WTC11 (cell line): ENCODE data around the gene CADM4. TPM values are rescaled to one million over a fixed set of nuclear protein-coding genes. Genes with fewer than 3 reads are reported as not detected.

Source experiments
- ATAC-seq: fragments of 200-7000 bp; cut with Tn5 transposase; 2 replicates; pipeline ENCODE4 v1.10.0; 2021; ENCODE audit warnings: mild to moderate bottlenecking, moderate library complexity
- CTCF ChIA-PET: fragments of 300-600 bp; sonication (Branson Sonifier 250); formaldehyde crosslinking; loops from one replicate; lab custom pipeline; 2021; ENCODE audit warnings: antibody characterized with exemption; lab: Charles Lee
- POLR2A ChIA-PET: fragments of 350-600 bp; sonication (Branson Sonifier 250); formaldehyde crosslinking; loops from one replicate; lab custom pipeline; 2021; ENCODE audit warnings: antibody characterized with exemption; lab: Charles Lee
- DNase-seq: peaks from one replicate; pipeline ENCODE4 v3.0.0; 2021; ENCODE audit warnings: low spot score
- H3K27ac Mint-ChIP-seq: 2 replicates; pipeline ENCODE4 v1.8.0; 2021; ENCODE audit warnings: mixed read lengths
- H3K27me3 Mint-ChIP-seq: 2 replicates; pipeline ENCODE4 v1.8.0; 2021; ENCODE audit warnings: low read depth, mild to moderate bottlenecking, moderate library complexity, mixed read lengths
- H3K36me3 Mint-ChIP-seq: 2 replicates; pipeline ENCODE4 v1.8.0; 2021; ENCODE audit warnings: mixed read lengths
- H3K4me1 Mint-ChIP-seq: 2 replicates; pipeline ENCODE4 v1.8.0; 2022; ENCODE audit warnings: mixed read lengths
- H3K4me3 Mint-ChIP-seq: 2 replicates; pipeline ENCODE4 v1.8.0; 2021; ENCODE audit warnings: mild to moderate bottlenecking, moderate library complexity, mixed read lengths
- H3K9me3 Mint-ChIP-seq: 2 replicates; pipeline ENCODE4 v1.8.0; 2021; ENCODE audit warnings: mixed read lengths
- CREM ChIP-seq: sonication (generic); formaldehyde crosslinking; IDR thresholded peaks from 2 replicates; pipeline ENCODE4 v1.8.1; 2022; ENCODE audit warnings: mild to moderate bottlenecking, missing genetic modification reagents, moderate library complexity
- FOXK1 ChIP-seq: sonication (generic); formaldehyde crosslinking; IDR thresholded peaks from 2 replicates; pipeline ENCODE4 v1.8.0; 2022; ENCODE audit warnings: mild to moderate bottlenecking, moderate library complexity, missing genetic modification reagents
- FOXP1 ChIP-seq: sonication (generic); formaldehyde crosslinking; IDR thresholded peaks from 2 replicates; pipeline ENCODE4 v1.8.0; 2022; ENCODE audit warnings: missing genetic modification reagents, mild to moderate bottlenecking, moderate library complexity, borderline replicate concordance
- GABPB1 ChIP-seq: sonication (generic); formaldehyde crosslinking; IDR thresholded peaks from 2 replicates; pipeline ENCODE4 v1.8.1; 2023; ENCODE audit warnings: mild to moderate bottlenecking, missing genetic modification reagents
- GTF2I ChIP-seq: fragments of 250-450 bp; sonication (Bioruptor Pico); conservative IDR thresholded peaks from 2 replicates; pipeline ENCODE4 v1.4.0; 2021; ENCODE audit warnings: mild to moderate bottlenecking
- IRF1 ChIP-seq: sonication (generic); formaldehyde crosslinking; IDR thresholded peaks from 2 replicates; pipeline ENCODE4 v1.8.0; 2023; ENCODE audit warnings: missing genetic modification reagents
- JUN ChIP-seq: sonication (generic); formaldehyde crosslinking; IDR thresholded peaks from 2 replicates; pipeline ENCODE4 v1.8.0; 2023; ENCODE audit warnings: mild to moderate bottlenecking, missing genetic modification reagents
- MAX ChIP-seq: sonication (generic); formaldehyde crosslinking; IDR thresholded peaks from 2 replicates; pipeline ENCODE4 v1.8.0; 2022; ENCODE audit warnings: mild to moderate bottlenecking, missing genetic modification reagents
- MXD4 ChIP-seq: fragments of 250-450 bp; sonication (Bioruptor Pico); IDR thresholded peaks from 2 replicates; pipeline ENCODE4 v1.8.0; 2021; ENCODE audit warnings: mild to moderate bottlenecking, moderate library complexity, borderline replicate concordance
- MYBL2 ChIP-seq: sonication (generic); formaldehyde crosslinking; IDR thresholded peaks from 2 replicates; pipeline ENCODE4 v1.8.1; 2023; ENCODE audit warnings: mild to moderate bottlenecking, moderate library complexity, missing genetic modification reagents
- NFATC4 ChIP-seq: fragments of 250-450 bp; sonication (Bioruptor Pico); IDR thresholded peaks from 2 replicates; pipeline ENCODE4 v1.9.0; 2021; ENCODE audit warnings: mild to moderate bottlenecking
- NFYB ChIP-seq: sonication (generic); formaldehyde crosslinking; conservative IDR thresholded peaks from 2 replicates; pipeline ENCODE4 v1.8.0; 2022; ENCODE audit warnings: low read depth, missing genetic modification reagents
- SMAD3 ChIP-seq: sonication (generic); formaldehyde crosslinking; IDR thresholded peaks from 2 replicates; pipeline ENCODE4 v1.8.0; 2022; ENCODE audit warnings: missing genetic modification reagents, mild to moderate bottlenecking, borderline replicate concordance
- SOX15 ChIP-seq: fragments of 250-450 bp; sonication (Bioruptor Pico); IDR thresholded peaks from 2 replicates; pipeline ENCODE4 v1.9.0; 2021; ENCODE audit warnings: mild to moderate bottlenecking
- SP1 ChIP-seq: sonication (generic); formaldehyde crosslinking; conservative IDR thresholded peaks from 2 replicates; pipeline ENCODE4 v1.8.1; 2022; ENCODE audit warnings: missing genetic modification reagents
- ZNF121 ChIP-seq: sonication (generic); formaldehyde crosslinking; IDR thresholded peaks from 2 replicates; pipeline ENCODE4 v1.8.0; 2023; ENCODE audit warnings: missing genetic modification reagents
- total RNA-seq: library from RNA; stranded (reverse); gene quantifications from 3 replicates; pipeline ENCODE4 v1.2.3, GENCODE V29; 2021
- TF ChIP-seq, protein P1 (sequence below): fragments of 250-450 bp; sonication (Bioruptor Pico); IDR thresholded peaks from 2 replicates; pipeline ENCODE4 v1.8.0; 2021; ENCODE audit warnings: mild to moderate bottlenecking
- TF ChIP-seq, protein P2 (sequence below): sonication (generic); formaldehyde crosslinking; IDR thresholded peaks from 2 replicates; pipeline ENCODE4 v1.8.0; 2023; ENCODE audit warnings: missing genetic modification reagents, mild to moderate bottlenecking, borderline replicate concordance

Gene CADM4
- total RNA-seq, 1 experiment from 2014 or later, result 13.3 TPM

DNA sequence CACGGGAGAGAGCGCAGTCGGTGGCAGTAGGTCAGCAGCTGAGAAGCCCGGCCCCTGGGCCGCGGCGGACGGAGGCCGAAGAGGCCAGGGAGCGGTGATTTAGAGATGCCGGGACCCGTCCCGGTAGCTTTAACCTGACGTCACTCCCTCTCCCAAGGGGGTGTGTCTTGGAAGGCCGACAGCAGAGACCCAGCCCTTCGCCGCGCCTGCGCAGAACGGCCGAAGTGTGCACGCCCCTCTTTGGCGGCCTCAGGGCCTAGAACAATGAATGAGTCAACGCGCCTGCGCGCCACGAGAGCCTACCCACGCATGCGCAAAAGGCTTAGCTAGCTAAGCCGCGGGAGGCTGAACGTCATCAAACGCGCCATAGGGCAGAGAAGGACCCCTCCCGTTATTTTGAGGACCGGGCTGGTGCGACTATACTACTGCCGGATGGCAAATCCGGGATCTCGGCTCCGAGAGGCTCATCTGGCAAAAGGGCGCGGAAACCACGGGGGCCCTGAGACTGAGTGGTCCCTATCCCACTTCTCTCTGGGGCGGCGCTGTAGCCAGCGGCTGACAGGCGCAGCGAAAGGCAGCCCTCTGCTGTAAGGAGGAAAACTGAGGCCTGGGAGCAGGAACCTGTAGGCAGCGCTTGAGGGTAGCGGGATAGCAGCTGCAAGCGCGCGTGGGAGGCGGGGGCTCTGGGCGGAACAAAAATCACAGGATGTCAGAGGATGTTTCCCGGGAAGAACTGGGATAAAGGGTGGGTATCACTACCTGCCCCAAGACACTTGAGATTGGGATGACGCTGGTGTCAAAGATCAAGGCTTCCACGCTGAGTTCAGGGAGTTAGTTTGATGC, 43.4 kb downstream of the CADM4 start, which contains the start of the genes IRGQ and ZNF576 (continued):
- TF ChIP-seq, protein P1, sequence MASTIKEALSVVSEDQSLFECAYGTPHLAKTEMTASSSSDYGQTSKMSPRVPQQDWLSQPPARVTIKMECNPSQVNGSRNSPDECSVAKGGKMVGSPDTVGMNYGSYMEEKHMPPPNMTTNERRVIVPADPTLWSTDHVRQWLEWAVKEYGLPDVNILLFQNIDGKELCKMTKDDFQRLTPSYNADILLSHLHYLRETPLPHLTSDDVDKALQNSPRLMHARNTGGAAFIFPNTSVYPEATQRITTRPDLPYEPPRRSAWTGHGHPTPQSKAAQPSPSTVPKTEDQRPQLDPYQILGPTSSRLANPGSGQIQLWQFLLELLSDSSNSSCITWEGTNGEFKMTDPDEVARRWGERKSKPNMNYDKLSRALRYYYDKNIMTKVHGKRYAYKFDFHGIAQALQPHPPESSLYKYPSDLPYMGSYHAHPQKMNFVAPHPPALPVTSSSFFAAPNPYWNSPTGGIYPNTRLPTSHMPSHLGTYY (CRISPR knock-in tag), result no peak
- 0 out of 2 replicates have a peak, but pooled peaks have one; percentile 23 for TF ChIP-seq IRF1 (CRISPR knock-in tag)
- TF ChIP-seq ZNF121 (CRISPR knock-in tag), result no peak
- peak; percentile 98 for TF ChIP-seq CREM (CRISPR knock-in tag)
- TF ChIP-seq MAX (CRISPR knock-in tag), result no peak; the same call in 1 of the 2 replicates
- no peak for TF ChIP-seq NFATC4 (CRISPR knock-in tag)
- TF ChIP-seq SOX15 (CRISPR knock-in tag), result no peak
- peak; percentile 35 for TF ChIP-seq GABPB1 (CRISPR knock-in tag)
- peak; percentile 81 for TF ChIP-seq SP1 (CRISPR knock-in tag)
- no peak; the same call in 1 of the 2 replicates for TF ChIP-seq SMAD3
- no peak for TF ChIP-seq NFYB (CRISPR knock-in tag)
- no peak for TF ChIP-seq JUN
- TF ChIP-seq FOXP1 (CRISPR knock-in tag), result peak; percentile 70; the same call in 1 of the 2 replicates
- TF ChIP-seq, protein P2, sequence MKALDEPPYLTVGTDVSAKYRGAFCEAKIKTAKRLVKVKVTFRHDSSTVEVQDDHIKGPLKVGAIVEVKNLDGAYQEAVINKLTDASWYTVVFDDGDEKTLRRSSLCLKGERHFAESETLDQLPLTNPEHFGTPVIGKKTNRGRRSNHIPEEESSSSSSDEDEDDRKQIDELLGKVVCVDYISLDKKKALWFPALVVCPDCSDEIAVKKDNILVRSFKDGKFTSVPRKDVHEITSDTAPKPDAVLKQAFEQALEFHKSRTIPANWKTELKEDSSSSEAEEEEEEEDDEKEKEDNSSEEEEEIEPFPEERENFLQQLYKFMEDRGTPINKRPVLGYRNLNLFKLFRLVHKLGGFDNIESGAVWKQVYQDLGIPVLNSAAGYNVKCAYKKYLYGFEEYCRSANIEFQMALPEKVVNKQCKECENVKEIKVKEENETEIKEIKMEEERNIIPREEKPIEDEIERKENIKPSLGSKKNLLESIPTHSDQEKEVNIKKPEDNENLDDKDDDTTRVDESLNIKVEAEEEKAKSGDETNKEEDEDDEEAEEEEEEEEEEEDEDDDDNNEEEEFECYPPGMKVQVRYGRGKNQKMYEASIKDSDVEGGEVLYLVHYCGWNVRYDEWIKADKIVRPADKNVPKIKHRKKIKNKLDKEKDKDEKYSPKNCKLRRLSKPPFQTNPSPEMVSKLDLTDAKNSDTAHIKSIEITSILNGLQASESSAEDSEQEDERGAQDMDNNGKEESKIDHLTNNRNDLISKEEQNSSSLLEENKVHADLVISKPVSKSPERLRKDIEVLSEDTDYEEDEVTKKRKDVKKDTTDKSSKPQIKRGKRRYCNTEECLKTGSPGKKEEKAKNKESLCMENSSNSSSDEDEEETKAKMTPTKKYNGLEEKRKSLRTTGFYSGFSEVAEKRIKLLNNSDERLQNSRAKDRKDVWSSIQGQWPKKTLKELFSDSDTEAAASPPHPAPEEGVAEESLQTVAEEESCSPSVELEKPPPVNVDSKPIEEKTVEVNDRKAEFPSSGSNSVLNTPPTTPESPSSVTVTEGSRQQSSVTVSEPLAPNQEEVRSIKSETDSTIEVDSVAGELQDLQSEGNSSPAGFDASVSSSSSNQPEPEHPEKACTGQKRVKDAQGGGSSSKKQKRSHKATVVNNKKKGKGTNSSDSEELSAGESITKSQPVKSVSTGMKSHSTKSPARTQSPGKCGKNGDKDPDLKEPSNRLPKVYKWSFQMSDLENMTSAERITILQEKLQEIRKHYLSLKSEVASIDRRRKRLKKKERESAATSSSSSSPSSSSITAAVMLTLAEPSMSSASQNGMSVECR (CRISPR knock-in tag), result peak; percentile 57; the same call in 1 of the 2 replicates
- TF ChIP-seq, all 79 proteins: peak for 11

GRCh38 chr19:43595605-43595998, 44.0 kb downstream of the CADM4 start:
- DNase-seq, result no peak
- ChIA-PET POLR2A (interaction anchor here (0.7 to 1.8 kb wide), 11 partner anchors 11 to 92 kb away, joined by 3 to 12 read pairs (median 4); partner anchors contain the start of genes PHLDB3 and XRCC1), CTCF (interaction anchor here (0.7 to 6.9 kb wide), 32 partner anchors 12 to 214 kb away, joined by 3 to 140 read pairs (median 4); partner anchors contain the start of genes PHLDB3, PINLYP, PLAUR and XRCC1)
- peak overlapping the region; percentile 99 for H3K27ac Mint-ChIP-seq
- H3K4me3 Mint-ChIP-seq, result peak overlapping the region; percentile 99
- no peaks in the 10 kb centered on the region for H3K9me3 Mint-ChIP-seq
- no peaks in the 10 kb centered on the region for H3K27me3 Mint-ChIP-seq
- no peak for TF ChIP-seq MXD4
- peak; percentile 82; the same call in 1 of the 2 replicates for TF ChIP-seq GTF2I (CRISPR knock-in tag)
- TF ChIP-seq MYBL2, result no peak
- TF ChIP-seq FOXK1 (CRISPR knock-in tag), result no peak
- peaks cover 17% of the 10 kb centered on the region for H3K4me1 Mint-ChIP-seq
- ATAC-seq, result peak; percentile 1; the same call in 1 of the 2 replicates
- peaks cover 10% of the 10 kb centered on the region for H3K36me3 Mint-ChIP-seq
